ENCODE data around the gene PDE11A.
"Not testable (repeated sequence)": the region's sequence is repeated elsewhere in the genome, so short reads cannot be mapped to it uniquely, and the experiment has no call there.

DNA sequence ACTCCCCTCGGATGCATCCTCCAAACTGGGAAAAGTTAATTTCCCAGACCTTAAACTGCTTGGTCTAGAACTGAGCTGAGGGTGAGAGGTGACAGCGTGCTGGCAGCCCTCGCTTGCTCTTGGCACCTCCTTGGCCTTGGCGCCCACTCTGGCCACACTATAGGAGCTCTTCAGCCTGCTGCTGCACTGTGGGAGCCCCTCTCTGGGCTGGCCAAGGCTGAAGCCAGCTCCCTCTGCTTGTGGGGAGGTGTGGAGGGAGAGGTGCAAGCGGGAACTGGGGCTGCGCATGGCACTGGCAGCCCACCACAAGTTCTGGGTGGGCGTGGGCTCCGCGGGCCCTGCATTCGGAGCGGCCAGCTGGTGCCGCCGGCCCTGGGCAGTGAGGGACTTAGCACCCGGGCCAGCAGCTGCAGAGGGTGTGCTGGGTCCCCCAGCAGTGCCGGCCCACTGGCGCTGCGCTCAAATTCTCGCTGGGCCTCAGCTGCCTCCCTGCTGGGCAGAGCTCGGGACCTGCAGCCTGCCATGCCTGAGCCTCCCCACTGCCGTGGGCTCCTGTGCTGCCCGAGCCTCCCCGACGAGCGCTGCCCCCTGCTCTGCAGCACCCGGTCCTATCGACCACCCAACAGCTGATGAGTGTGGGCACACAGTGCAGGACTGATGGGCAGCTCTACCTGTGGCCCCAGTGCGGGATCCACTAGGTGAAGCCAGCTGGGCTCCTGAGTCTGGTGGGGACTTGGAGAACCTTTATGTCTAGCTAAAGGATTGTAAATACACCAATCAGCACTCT is 237.0 kb downstream of the PDE11A start:
- not testable (repeated sequence) for TF ChIP-seq POLR2A, POLR2AphosphoS5 (IDR thresholded peaks at IDR 0.05; ENCODE audit: low read depth, low read length)
